Midbrain (tissue), 1 donor: Measurements from ENCODE around the gene TTPAL.
"Not testable (repeated sequence)": the region's sequence is repeated elsewhere in the genome, so short reads cannot be mapped to it uniquely, and the experiment has no call there.

Experiments
- DNase-seq: peaks from one replicate; lab custom pipeline; 2025; lab: John Stamatoyannopoulos, UW

The TTPAL gene

DNA sequence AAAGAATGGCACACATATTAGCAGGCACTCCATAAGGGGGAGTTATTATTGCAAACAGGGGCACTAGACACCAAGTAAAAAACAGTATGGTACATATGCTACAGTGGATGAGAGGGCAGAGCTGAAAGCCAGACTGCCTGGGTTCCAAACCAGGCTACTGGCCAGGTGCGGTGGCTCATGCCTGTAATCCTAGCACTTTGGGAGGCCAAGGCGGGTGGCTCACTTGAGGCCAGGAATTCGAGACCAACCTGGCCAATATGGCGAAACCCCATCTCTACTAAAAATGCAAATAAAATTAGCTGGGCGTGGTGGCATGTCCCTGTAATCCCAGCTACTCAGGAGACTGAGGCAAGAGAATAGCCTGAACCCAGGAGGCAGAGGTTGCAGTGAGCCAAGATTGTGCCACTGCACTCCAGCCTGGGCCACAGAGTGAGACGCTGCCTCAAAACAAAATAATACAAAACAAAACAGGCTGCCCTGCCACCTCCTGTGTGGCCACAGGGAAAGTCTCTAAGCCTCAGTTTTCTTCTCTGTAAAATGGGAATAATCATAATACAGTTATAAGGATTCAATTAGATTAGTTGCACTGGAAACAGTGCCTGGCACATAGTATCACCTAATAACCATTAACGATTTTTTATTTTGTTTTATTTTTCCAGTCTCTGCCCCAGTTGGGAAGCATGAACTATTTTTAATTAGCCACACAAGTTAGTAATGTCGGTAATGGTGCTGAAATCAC lies 7.5 kb upstream of the TTPAL start:
- no peak for DNase-seq

DNA sequence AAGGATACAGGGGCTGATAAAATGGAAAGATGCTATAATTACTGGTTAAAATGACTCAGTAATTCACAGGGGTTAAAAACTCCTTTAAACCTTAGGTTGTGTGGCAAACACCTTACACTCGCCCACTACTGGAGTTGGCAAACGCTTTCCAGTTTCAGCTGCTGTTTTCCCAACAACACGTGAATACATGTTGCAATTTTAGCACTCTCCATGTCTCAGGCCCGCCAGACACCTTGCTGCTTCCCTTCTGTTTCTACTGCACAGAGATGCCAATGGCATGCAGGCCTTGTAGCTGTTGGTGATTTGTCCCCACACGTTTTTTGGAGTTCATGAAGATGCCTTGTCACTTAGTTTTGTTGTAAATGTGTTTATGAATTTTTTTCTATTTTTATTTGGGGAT lies 5.3 kb upstream of the TTPAL start:
- no peak for DNase-seq

DNA sequence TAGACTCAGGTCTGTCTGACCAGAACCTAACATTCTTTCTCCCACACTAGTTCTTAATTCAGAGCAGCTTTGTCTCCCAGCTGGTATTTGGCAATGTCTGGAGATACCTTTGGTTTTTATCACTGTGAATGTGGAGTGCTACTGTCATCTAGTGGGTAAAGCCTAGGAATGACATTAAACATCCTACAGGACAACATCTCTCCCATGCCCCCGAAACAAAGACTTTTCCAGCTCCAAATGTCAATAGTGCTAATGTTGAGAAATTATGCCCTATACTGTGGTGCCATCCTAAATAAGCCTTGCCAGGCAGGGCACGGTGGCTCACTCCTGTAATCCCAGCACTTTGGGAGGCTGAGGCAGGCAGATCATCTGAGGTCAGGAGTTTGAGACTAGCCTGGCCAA lies 4.2 kb upstream of the TTPAL start:
- no peak for DNase-seq

DNA sequence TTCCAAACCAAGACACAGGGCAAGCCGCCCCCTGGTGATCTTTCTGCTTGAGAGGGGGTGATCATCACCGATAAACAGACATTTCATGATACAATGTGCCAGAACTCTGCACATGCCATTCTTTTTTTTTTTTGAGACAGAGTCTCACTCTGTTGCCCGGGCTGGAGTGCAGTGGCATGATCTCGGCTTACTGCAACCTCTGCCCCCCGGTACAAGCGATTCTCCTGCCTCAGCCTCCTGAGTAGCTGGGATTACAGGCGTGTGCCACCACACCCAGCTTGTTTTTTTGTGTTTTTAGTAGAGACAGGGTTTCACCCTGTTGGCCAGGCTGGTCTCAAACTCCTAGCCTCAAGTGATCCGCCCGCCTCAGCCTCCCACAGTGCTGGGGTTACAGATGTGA lies 3.4 kb upstream of the TTPAL start:
- not testable (repeated sequence) for DNase-seq

DNA sequence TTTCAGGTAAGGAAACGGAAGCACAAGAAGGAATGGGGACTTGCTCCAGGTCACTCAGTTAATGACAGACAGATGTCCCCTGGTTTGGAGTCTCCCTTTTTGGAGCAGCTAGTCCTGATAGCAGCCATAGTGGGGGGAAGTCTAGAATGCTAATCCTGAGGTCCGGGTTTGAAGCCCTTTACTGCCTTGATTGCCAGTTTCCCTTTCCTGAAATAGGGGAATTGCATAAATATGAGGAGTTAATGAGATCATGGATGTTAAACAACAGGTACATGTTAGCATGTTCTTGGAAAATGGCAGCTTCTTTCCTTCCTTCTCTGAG lies 341 bp upstream of the TTPAL start:
- no peak for DNase-seq

DNA sequence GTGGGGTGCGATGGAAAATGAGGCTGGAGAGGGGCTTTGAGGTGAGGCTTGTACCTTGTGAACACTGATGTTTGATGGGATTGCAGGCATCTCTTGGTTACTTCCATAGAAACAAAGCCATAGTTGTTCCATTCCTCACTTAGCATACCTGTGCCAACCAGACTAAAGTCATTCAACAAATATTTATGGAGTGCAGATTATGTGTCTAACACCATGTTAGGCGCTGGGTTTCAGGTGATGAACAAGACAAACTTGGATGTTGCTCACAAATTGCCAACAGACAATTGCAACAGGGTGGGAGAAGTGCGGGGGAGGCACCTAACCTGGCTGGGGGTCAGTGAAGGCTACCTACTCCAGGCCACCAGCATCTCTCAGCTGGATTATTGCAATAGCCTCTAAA lies 1.5 kb downstream of the TTPAL start:
- no peak for DNase-seq

DNA sequence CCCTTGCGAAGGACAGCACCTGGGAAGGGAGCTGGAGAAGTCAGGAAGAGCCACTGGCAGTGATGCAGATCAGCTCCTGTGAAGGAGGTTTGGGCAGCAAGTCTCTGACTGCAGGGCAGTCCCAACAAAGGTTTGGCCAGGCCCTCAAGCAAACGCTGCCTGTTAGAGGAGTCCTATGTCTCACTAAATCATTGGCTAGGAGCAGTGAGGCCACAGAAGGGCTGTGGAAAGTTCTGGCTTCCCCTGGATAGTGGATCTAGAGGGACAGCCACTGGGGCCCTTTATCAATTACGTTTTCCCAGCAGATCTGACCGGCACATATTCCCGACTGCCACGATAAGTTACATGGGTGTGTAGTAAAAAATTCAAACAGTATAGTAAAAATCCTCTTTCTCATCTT lies 2.5 kb downstream of the TTPAL start:
- DNase-seq: no peak

DNA sequence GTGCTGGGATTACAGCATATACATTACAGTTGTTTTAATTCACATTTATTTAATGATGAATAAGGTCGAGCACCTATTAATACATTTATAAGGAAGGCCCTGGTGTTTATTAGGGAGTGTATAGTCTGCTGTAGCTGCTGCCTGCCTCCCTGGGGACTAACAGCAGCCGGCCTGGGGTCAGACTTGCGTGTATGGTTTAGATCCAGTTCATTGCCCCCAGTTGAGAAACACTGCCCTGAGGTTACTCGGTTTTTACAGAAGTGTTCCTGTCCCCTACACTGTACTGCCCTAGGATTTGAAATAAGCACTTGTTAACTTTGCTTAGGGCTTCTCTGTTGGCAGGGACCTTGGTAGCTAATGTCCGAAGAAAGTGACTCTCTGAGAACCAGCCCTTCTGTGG lies 4.0 kb downstream of the TTPAL start:
- DNase-seq: no peak

DNA sequence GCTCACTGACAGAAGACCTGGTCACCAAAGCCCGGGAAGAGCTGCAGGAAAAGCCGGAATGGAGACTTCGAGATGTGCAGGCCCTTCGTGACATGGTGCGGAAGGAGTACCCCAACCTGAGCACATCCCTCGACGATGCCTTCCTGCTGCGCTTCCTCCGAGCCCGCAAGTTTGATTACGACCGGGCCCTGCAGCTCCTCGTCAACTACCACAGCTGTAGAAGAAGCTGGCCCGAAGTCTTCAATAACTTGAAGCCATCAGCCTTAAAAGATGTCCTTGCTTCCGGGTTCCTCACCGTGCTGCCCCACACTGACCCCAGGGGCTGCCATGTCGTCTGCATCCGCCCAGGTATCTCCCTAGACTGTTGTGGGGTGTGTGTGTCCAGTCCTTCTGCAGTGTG lies 4.4 kb downstream of the TTPAL start:
- DNase-seq: no peak

DNA sequence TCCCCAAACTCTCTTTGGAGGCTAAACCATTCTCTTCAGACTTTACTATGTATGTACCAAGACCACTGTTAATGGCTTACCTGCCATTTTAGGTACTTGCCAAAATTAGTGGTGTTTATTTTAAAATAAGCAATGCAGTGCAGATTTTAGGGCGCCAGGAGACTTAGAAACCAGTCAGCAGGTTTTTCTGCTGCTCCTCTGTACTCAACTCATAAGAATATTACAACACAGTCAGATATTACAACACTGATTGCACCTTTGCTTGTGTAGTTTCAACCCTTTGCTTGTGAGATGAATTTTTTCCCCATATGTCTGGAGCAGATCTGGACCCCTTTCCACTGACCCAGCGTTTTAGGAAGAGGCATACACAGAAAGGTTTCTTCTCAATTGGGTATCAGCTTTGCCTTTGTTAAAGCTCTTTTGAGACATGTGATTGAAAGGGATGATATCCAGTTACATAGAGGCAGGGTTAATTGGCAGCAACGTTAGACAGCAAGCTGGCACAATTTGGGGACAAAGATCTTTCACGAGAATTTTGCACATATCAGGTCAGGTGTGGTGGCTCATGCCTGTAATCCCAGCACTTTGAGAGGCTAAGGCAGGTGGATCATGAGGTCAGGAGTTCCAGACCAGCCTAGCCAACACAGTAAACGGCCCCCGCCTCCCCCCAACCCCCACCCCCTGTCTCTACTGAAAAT lies 6.2 kb downstream of the TTPAL start:
- no peak for DNase-seq

DNA sequence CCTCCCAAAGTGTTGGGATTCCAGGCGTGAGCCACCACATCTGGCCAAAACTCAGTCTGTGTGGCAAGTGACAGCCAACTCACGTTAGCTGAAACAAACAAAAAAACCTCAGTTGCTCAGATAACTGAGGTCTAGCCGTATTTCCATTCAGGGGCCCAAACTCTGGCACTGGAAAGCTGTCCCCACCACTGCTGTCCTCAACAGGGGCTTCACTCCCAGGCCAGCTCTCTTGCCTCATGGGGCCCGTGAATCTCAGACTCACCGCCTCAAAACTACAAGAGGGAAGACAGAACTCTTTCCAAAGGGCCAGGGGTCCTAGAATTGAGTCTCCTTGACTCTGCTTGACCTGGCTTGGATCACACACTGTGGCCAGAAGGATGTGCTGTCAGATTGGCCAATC lies 7.4 kb downstream of the TTPAL start:
- DNase-seq: no peak

DNA sequence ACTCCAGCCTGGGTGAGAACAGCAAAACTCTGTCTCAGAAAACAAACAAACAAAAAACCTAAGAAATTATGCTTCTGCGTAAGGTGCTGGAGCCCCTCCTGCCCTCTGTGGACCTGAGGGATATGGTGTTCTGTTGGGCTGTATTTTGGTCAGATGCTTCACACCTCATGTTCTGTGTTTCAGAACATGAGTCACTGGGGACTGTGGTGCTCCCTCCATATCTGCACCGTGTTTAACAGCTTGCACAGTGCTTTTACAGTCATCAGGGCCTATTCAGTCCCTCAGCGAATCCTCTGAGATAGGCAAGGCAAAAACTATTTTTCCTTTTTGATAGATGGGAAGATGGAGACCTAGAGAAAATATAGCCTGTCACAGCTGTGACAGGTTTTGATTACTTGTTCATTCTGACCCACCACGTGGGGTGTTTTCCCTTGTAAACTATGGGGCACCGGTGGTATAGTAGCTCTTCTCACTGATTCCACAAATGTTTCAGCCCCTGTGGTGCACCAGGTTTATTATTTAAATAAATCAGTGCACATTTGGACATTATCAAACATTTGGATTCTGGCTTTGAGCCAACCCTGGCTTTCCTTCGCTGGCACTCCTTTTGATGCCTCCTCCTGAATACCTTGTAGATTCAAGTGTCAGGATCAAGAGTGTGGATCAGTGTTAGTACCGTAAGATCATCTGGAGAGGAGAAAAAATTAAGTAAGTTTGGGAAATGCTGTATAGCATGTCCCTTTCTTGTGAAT lies 9.6 kb downstream of the TTPAL start:
- no peak for DNase-seq

DNA sequence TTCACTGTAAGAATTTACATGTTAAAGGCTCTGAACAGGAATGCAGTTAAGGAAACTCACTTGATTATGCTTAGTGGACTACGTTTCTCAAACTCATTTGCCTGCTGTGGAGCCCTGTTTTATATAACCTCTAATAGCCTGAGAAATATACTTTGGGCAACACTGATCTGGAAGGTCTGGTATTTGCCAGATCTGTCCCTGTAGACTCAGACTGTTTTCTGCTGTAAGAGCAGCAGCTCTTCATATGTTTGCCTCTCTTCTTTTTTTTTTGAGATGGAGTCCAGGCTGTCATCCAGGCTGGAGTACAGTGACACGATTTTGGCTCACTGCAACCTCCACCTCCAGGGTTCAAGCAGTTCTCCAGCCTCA lies 10.1 kb downstream of the TTPAL start:
- DNase-seq: no peak

DNA sequence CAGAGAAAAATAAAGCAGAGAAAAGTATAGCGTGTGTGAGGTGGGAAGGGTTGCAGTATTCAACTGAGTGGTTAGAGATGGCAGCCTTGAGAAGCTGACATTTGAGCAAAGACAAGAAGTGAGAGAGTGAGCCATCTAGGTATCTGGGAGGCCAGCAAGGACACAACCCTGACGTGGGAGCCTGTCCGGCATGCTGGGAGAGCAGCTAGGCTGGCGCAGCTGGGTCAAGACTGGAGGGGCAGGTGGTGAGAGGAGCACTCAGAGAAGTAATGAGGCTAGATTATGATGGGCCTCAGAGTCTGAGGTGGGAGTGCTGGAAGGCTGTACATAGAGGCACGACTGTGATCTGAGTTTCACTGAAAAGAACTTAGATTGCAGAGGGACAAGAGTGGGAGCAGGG lies 12.9 kb downstream of the TTPAL start:
- DNase-seq: no peak

DNA sequence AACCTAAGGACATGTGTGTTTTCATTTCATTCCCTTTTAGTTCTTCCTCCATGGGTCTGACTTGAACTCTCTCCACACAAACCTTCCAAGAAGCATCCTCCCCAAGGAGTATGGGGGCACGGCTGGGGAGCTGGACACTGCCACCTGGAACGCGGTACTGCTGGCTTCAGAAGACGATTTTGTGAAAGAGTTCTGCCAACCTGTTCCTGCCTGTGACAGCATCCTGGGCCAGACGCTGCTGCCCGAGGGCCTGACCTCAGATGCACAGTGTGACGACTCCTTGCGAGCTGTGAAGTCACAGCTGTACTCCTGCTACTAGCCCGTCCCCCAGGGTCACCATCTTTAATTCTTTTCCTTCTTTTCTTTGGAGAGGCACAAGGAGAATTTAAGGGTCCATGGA lies 13.5 kb downstream of the TTPAL start:
- no peak for DNase-seq

DNA sequence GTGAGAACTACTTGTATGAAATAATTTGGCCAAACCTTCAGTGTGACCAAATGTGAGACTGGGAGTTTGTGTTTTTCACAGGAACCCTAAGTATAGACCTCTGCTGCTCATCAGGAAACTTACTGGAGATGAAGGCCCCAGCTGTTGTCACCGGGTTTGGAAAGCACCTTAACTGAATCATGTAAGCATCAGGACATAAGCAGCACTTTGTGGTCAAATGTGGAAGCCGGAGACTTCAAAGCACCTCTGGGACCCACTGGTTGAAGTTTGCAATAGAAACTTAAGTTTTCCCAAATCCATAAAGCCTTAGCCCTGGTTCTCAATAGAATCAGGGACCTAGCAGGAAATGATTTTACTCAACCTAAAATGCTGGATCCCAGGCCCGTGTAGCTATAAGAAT lies 14.3 kb downstream of the TTPAL start:
- DNase-seq: no peak

DNA sequence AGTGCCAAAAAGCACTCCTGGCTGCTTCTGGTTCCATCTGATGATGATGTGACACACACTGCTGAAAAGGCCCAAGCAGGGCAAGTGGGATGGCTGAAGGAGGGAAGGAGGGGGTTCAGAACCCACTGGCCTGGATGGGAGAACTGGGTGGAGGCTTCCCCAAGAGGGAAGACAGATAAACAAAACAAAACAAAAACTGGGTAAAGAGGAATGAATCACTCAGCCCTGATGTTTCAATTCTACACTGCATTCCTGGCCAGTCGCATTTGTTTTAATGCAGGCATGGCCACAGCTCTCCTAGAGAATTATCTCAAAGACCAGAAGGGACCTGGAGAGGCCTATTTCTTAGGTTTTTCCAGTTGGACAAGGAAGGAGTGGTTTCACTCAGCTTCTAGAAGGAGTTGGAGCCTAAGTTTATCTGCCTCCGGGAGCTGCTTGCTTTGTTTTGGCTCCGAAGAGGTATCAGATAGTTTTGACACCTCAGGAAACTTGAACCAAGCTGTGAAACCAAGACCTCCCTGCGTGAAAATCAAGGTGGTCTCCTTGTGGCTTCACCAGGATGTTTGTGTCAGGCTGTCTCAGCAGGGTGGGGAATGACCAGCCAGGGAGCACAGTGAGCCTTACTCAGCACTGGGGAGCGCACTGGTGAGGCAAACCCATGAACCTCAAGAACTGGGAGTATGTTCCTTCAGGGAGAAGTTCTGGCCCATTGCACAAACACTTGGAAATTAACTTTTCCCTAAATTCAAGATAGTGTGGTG lies 16.1 kb downstream of the TTPAL start:
- DNase-seq: no peak

DNA sequence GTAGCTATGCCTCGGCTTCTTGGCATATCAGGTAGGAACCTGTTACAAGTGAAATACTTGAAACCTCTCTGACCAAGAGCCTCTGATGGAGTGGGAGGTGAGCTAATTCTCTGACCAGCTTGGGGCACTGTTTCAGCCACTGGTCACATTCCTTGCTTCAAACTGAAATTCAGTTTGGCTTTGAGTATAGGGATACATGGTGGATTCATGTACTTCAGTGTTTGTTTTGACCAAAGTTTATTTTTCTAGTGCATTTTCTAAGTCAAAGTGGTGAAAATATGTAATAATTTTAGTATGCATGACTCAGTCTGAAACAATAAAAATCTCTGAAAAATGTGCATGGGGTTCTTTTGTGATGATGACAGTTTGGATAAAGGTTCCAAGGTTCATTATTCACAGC lies 18.6 kb downstream of the TTPAL start:
- no peak for DNase-seq

DNA sequence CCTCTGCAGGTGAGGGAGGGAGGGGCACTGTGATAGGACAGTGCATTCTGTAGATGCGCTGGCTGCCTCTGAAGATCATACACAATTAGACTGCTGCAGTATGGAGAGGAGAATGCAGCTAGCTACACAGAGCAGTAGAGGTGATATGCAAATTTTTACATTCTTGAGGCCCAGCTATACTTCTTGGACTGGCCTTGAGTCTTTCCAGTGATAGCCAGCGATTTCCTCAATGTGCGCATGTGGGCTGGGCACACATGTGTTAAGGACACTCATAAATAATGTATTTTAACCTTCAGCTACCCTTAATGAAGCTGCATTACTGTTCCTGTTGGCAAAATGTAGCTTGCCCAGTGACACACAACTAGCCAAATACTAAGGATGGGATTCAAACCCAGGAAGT lies 19.0 kb downstream of the TTPAL start:
- DNase-seq: no peak

DNA sequence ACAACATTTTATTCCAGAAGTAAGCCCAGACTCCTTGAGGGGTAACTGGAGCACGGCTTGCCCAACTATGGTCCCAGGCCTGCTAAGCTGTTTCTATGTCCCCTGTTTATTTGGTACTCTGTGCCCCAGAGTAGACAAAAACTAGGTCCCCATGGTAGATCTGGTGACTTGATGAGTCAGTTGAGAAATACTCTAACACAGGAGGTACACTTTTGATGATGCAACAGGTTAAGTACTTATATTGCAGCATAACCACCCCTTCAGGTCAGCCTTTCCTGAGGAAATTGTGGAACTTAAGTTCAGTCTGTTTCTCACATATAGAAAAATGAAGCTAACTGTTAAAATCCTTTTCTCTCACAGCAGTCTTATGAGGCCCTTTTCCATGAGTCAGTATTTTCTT lies 19.6 kb downstream of the TTPAL start:
- no peak for DNase-seq

DNA sequence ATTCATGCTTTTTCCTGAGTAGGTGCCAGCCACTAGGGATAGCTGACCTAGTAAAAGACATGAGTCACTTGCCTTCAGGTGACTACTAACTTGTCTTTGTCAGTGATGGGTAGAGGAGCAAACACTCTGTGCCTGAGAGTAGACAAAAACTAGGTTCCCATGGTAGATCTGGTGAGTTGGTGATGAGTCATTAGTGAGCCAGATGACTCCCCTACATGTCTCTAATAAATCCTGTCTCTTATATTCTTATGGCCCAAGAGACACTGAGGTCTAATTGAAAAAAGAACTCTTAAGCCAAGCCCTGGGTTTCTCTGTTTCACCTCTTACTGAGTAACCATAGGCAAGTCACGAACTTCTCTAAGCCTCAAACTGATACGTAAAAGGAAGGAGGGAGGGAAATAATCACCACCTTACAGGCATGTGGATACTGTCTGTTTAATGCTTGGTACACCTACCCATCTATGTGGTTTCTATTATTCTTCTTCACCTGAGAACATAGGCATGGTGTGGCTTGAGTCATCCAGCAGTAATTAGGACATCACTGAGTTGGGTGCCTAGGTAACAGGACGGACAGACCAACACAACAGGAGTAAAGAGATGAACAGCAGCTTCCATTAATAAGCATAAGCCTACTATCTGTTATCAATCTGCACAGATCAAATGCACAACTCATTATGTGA lies 20.3 kb downstream of the TTPAL start:
- DNase-seq: no peak

DNA sequence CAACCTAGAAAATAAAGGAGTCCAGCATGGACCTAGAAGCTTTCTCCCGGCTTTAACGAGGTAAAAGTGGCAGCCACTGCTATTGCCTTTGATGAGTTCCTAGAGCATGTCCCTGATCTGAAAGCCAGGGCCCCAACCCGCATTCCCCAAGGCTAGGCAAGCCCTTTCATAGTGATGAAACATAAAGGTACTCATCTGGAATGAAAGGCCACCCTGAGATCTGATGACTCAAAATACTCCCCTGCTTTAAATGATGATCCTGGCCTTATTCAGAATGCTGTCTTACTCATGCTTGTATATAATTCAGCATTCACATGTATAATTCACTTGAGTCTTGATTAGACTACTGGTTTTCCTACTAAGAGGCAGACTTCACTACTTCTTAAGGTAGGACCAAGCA lies 21.3 kb downstream of the TTPAL start:
- no peak for DNase-seq
